Nucleus accumbens (tissue), 56 donors: ENCODE data around the gene MRC1.
A peak's percentile ranks its signal among the peaks of the same experiment; 100 is the strongest.
"Not testable (repeated sequence)": the region's sequence is repeated elsewhere in the genome, so short reads cannot be mapped to it uniquely, and the experiment has no call there.

ENCODE experiments used
- DNase-seq, 56 donors: peaks; one replicate each; lab custom pipeline; 2025; lab: John Stamatoyannopoulos, UW

The MRC1 gene

DNA sequence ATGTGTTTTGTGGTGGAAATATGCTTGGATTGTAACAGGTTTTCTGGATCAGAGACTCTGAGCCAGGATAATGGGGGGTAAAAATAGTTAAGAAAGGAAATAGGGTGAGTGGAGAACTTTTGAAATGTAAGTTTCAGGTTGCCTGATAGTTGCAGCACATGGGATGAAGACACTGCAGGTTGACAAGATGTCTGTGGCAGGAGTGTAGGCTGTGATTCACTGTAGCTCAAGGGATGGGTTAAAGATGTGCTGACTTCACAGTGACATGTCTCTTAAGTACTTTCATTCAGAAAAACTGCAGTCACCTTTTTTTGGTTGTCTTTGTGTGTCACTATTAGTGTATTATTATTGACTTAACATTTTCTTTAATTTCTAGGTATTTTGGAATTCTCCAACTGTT is 79.0 kb downstream of the MRC1 start:
- peak in 4 of 56 donors; percentile 5 to 41 (median 12) for DNase-seq

DNA sequence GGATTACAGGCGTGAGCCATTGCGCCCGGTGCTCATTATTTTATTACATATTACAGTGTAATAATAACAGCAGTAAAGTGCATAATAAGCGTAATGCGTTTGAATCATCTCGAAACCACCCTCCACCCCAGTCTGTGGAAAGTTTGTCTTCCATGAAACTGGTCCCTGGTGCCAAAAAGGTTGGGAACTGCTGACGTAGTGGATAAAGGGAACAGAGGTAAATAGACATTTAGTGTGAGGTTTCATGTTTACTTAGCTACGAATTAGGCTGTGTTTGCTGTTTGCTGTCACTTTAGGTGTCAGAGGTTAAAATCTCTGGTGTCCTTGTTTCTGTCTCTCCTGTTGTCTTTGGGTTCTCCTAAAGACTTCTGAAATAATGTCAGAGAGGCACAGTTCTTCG is 82.3 kb downstream of the MRC1 start:
- DNase-seq: no peak

DNA sequence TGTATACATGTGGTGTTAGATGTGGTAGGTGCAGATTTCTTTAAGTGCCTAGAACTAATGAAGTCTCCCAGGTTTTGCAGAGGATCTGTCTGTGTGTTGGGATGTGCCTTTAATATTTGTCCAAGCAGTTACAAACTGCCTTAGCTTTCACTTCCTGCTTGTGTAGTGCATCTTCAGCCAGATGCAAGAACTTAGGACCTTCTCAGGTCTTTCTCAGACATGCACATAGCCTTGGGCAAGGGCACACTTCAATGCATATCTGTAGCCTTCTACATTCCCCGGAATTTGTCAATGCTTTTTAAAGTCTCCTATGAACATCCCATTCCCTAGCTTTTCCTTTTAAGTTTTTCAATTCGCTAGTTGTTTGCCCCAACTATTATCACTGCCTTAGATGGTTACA is 95.4 kb downstream of the MRC1 start:
- no peak for DNase-seq

DNA sequence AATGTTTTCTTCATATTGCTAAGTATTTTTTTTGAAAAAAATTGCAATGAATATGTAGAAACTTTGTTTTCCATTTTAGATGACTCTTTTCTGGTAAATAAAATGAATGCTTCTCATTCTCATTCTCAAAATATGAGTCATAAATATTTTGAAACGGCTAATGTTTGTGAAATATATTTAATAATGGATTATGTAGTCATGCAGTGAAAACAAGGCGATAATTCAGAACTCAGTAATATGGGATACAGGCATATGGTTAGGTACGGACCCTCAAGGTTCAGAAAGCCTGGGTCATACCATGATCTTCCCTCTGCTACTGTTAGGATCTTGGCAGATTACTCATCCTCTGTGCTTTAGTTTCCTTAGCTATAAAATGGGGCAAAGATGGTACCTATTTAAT is 96.3 kb downstream of the MRC1 start:
- no peak for DNase-seq

DNA sequence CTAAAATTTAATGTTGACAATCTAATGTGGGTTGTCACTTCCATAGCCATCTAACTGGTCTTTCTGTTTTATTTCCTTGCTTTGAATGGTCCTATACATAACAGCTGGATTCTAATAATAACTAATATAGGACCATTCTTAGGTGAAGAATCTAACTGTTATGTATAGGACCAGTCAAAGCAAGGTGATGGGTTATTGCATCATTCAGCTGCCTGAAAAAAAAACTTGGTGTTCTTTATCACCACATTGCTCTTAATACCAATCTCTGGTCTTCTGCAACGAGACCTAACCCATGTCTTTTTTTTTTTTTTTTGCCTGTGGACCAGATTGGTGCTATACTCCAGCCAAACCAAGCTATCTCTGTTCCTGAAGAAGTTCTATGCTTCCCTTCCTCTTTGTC is 96.9 kb downstream of the MRC1 start:
- DNase-seq: no peak

DNA sequence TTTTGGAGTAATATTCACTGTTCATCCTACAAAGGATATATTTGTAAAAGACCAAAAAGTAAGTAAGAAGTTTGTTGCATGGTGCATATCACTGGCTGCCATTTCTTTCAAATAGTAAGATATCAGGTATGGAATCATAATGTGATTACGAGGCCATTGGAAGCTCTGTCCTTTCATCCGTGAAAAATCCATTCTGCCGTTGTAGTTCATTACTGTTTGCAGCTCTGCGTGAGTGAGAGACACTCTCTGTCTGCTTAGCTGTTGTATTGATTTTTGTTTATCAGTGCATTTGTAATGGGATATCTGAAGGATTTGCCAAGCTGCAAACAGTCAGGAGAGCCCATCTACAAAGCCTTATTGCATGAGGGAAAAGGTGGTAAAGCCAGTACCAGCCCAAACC is 98.5 kb downstream of the MRC1 start:
- DNase-seq: no peak

DNA sequence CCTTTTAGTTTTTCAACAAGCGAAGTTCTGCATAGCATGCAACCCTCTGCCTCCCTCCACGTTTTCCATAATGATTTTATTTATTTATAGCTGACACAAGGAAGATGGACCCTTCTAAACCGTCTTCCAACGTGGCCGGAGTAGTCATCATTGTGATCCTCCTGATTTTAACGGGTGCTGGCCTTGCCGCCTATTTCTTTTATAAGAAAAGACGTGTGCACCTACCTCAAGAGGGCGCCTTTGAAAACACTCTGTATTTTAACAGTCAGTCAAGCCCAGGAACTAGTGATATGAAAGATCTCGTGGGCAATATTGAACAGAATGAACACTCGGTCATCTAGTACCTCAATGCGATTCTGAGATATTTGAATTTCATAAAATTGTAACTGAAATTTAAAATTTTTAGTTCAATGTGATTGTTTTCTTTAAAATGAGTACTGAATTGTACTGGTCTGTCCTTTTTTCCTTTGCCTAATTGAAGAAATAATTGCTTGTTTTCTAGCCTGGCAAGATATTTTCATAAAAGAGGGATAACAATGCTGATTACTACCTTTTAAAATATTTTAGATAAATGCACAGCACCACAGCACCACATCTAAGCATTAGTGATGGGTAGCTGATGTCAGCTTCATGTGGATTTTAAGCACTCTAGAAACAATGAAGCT is 101.1 kb downstream of the MRC1 start:
- peak in 6 of 56 donors; percentile 4 to 27 (median 12) for DNase-seq

DNA sequence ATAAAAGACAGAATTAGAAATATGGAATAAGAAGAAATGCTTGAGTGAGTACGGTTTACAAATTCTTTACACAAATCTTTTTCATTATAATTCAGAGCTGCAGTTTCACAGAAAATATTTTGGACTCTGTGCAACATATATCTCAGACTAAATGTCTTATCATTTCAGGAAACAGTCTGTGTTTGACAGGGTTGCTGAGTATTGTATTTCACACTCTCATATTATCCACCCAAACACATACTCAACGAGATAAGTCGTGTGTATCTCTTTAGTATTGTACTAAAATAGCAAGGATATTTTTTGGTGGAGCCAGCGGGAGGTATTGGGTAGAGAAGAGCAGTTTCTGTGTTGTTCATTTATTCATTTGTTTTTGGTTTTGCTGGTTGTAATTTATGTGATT is 103.6 kb downstream of the MRC1 start:
- DNase-seq: no peak

DNA sequence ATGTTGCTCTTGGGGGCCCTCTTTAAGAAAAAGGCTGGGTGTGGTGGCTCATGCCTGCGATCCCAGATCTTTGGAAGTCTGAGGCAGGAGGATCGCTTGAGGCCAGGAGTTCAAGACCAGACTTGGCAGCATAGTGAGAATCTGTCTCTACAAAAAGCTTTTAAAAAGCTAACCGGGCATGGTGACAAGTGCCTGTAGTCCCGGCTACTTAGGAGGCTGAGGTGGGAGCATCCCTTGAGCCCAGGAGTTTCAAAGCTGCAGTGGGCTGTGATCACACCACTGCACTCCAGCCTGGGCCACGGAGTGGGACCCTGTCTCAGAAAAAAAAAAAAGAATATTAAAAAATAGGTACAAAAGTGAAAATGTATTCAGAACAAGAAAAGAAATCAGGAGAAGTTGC is 104.5 kb downstream of the MRC1 start:
- no peak for DNase-seq

DNA sequence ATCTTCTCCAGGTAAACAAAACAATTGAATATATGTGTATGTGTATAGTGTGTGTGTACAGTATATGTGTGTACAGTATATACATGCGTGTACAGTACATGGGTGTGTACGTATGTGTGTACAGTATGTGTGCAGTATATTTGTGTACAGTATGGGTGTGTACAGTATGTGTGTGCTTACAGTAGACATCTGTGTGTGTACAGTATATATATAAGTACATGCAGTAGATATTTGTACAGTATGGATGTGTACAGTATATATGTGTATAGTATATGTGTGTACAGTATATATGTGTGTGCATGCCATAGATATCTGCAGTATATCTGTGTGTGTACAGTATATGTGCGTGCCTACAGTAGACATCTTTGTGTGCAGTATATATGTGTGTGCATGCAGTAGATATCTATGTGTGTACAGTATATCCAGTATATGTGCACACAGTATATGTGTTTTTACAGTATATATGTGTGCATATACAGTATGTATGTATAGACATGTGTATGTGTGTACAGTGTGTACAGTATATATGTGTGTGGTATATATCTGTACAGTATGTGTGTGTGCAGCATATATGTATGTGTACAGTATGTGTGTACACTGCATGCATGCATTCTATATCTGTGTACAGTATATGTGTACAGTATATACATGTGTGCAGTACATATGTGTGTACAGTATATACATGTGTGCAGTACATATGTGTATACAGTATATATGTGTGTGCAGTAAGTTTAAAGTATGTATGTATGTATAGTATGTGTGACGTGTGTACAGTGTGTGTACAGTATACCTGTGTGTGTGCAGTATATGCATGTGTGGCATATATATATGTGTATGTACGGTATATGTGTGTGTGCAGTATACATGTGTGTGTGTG is 105.3 kb downstream of the MRC1 start:
- DNase-seq: no peak

DNA sequence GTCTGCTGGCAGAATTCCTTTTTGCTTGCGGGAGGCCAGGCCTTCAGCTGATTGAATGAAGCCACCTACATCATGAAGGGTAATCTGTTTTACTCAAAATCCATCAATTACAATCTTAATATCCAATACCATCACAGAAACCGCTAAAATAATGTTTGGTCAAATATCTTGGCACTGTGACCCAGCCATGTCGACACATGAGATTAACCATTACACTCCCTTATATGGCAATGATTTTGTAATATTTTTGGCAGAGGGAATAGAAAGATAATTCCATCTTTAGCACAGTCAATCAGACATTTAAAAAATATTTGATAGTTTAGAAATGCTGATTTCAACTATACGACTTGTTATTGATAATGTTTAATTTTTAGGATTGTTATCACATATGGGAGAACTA is 106.0 kb downstream of the MRC1 start:
- no peak for DNase-seq

DNA sequence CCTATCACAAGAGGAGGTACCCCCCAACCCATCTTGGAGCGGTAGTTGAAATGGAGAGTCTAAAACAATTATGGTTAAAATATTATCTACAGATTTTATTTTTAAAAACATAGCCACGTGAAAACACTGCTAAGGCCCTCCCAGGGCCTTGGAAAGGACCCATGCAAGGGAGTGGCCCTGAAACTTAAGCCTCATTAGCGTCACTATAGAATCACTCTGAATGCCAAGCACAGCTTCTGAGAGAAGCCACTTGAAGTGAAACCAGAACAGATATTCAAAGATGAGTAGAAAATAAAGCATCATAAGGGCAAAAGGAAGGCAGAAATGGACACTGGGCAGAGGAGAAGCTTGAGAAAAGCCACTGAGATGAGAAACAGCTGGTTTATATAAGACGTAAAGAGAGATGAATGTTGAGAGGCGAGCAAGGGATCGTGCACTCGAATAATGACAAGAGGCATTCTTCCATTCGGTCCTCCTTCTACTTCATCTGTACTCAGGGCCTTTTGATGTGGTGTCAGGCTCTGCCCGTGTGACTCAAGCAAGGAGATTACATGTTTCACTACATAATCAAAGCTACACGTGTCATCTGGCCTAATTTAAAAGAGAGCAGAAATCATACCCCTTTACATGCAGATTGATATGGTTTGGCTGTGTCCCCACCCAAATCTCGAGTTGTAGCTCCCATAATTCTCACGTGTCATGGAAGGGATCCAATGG is 109.2 kb downstream of the MRC1 start:
- no peak for DNase-seq

DNA sequence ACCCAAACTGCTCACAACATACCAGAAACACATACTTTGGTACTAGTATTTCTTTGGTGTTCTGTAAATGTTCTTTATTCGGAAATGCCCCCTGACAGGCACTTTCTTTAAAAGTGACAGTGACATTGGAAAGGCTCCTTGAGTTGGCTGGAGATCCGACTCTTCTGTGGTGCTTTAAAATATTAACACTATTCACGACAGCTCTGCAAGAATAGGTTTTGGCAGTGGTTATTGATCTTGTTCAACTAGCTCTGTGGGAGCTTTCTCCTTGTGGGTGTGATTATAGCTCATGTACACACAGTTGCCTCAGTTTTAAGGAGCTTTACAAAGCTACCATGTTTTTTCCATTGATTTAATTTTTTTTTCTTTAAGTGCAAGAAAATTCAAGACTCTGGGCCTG is 112.2 kb downstream of the MRC1 start:
- DNase-seq: no peak

DNA sequence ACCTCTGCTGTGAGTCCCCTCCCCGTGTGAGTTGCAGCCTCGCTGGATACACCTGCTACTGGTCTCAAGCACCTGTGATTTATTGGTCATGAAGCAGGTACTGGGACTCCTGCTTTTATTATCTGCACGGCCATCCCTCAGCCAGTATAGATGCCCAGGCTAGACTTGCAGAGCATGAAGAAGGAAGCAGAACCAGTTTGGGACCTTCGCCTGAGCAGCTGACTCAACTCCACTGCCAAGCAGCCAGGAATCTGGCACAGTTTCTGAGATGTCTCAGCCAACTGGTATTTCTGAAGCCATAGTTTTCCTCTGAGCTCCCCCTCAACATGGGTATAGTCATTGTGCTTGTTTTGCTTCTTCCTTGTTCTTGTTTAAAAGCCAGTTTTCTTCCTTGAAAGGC is 114.6 kb downstream of the MRC1 start:
- DNase-seq: peak in 22 of 56 donors; percentile 1 to 52 (median 5)

DNA sequence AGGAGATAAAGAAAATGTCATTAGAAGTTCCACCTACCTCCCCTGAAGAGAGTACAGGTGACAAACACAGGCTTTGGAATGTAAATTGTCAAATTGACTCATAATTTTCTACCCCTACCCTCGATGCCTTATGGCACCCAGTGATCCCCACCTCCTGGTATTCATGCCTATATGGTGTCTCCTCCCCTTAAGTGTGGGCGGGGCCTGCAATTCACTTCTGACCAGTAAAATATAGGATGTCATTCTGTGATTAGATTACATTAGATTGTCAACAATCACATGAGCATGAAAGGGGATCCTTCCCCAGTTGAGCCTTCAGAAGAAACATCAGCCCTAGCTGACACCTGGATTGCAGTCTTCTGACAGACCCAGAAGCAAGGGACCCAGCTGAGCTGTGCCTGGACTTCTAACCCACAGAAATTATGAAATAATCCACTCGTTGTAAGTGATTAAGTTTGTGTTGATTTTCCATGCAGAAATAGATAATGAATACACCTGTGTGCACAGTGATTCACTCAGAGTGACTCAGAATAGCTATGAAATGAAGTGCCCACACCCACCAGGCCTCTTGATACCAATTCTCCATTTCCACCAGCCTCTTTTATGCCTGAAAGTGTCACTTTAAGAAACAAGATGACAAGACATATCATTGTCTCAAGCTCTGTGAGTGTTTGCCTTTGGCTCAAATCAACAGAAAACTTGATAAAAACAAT is 134.0 kb downstream of the MRC1 start:
- no peak for DNase-seq

DNA sequence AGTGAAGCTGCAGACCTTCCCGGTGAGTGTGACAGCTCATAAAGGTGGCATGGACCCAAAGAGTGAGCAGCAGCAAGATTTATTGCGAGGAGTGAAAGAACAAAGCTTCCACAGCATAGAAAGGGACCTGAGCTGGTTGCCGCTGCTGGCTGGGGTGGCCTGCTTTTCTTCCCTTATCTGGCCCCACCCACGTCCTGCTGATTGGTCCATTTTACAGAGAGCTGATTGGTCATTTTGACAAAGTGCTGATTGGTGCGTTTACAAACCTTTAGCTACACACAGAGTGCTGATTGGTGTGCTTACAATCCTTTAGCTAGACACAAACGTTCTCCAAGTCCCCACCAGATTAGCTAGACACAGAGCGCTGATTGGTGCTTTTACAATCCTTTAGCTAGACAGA is 141.1 kb downstream of the MRC1 start:
- not testable (repeated sequence) for DNase-seq

DNA sequence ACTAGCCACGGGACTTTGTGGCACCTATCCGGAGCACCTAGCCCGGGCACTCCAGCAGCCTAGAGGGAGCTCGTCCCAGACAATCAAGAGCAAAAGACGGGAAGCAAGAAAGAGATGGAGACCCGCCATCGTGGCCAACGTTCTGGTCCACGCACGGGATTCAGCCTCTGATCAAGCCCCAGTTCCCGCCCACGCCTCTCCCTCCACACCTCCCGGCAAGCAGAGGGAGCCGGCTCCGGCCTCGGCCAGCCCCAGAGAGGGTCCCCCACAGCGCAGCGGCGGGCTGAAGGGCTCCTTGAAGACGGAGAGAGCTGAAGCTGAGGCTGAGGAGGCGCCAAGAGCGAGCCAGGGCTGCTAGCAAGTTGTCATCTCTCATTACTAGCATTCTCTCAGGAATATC is 141.6 kb downstream of the MRC1 start:
- DNase-seq: no peak

DNA sequence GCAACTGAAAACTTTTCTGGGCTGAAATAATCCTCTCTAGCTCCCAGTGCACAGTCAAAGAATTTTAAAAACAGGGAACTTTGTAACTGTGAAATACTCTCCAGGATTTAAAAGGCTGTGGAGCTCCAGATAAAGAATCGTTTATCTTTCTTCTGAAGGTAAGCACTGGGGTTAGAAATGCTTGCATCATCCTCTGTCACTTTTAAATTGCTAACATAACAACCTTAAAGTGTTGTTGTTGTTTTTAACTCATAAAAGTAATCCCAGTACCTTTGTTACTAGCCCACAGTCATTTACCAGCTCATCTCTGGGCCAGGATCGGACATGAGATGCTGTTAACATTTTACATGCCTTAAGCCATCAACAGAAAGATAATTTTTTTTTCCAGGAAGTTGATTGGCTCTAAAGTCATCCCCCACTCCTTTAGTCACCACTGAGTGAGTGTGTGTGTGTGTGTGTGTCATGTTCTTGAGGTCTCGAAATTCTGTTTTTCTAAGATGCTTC is 142.8 kb downstream of the MRC1 start, which contains the start of gene SLC39A12:
SLC39A12 (plus strand) TSS at position 51 of the 504 bp plus-strand sequence. CDS start 1,359 bp downstream, outside the sequence.
- DNase-seq: no peak

DNA sequence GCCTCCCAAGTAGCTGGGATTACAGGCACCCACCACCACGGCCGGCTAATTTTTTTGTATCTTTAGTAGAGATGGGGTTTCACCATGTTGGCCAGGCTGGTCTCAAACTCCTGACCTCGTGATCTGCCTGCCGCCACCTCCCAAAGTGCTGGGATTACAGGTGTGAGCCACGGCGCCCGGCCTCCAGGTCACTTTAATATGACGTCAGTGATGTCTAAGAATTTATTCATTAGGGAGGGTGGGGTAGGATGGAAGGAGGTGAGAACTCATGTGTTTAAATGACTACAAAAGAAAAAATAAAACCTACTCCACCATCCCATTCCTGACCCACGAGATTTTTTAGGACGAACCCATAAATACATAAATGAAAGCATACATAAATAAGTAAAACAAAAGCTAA is 145.2 kb downstream of the MRC1 start:
- not testable (repeated sequence) for DNase-seq

DNA sequence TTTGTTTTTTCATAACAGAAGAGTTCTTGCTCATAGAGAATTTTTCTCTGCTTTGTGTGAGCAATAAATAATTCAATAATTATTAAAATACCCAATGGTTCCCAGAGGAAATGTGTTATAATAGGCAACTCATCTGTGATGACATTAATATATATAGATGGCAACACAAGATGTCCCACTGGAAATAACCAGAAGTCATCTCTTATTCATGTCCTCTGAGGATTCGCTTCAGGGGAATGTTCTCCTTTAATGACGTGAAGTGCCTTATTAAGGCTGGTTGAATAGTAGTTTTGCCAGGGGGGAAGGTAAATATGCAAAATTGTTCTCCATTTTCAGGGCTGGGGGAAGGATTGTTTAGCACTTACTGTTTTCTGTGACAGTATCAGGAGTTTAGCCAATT is 145.7 kb downstream of the MRC1 start:
- DNase-seq: no peak
